ENCODE data around the gene HP.
"Not testable (repeated sequence)": the region's sequence is repeated elsewhere in the genome, so short reads cannot be mapped to it uniquely, and the experiment has no call there.

HP gene

GRCh38 chr16:72054254-72054847 is at the start of gene HP:
Gene HP (plus strand): TSS chr16:72054505. CDS start chr16:72054653, 148 bp downstream.
- DNase-seq (ENCODE audit: low read depth) = not testable (repeated sequence)

GRCh38 chr16:72008065-72008423 is 46.3 kb upstream of the HP start:
- not testable (repeated sequence) for DNase-seq (ENCODE audit: low read depth)

GRCh38 chr16:72008424-72009216 is 45.7 kb upstream of the HP start, which contains the start of gene DHODH:
Gene DHODH (plus strand): TSS chr16:72008744. CDS start chr16:72008765, 21 bp downstream.
- peak; percentile 98 for DNase-seq (ENCODE audit: low read depth)

- no peak for DNase-seq (ENCODE audit: low read depth)
Observed at GRCh38 chr16:72009779-72010178, 44.5 kb upstream of the HP start.

- no peak for DNase-seq (ENCODE audit: low read depth)
Observed at GRCh38 chr16:72012607-72013006, 41.7 kb upstream of the HP start.

- DNase-seq (ENCODE audit: low read depth) = peak; percentile 3
Observed at GRCh38 chr16:72013389-72013788, 40.9 kb upstream of the HP start.

- no peak for DNase-seq (ENCODE audit: low read depth)
Observed at GRCh38 chr16:72013888-72014581, 40.3 kb upstream of the HP start.

GRCh38 chr16:72014675-72015074 is 39.6 kb upstream of the HP start:
- DNase-seq (ENCODE audit: low read depth) = no peak

GRCh38 chr16:72015124-72015523 is 39.2 kb upstream of the HP start:
- DNase-seq (ENCODE audit: low read depth) = no peak

- DNase-seq (ENCODE audit: low read depth) = no peak
Observed at GRCh38 chr16:72018470-72018869, 35.8 kb upstream of the HP start.

- no peak for DNase-seq (ENCODE audit: low read depth)
Observed at GRCh38 chr16:72021043-72021442, 33.3 kb upstream of the HP start.

GRCh38 chr16:72022127-72022526 is 32.2 kb upstream of the HP start:
- no peak for DNase-seq (ENCODE audit: low read depth)

- no peak for DNase-seq (ENCODE audit: low read depth)
Observed at GRCh38 chr16:72023962-72024361, 30.3 kb upstream of the HP start.

GRCh38 chr16:72024862-72025382 is 29.4 kb upstream of the HP start:
- DNase-seq (ENCODE audit: low read depth) = no peak

GRCh38 chr16:72025404-72026114 is 28.7 kb upstream of the HP start:
- no peak for DNase-seq (ENCODE audit: low read depth)

GRCh38 chr16:72027669-72028378 is 26.5 kb upstream of the HP start:
- DNase-seq (ENCODE audit: low read depth) = no peak

- no peak for DNase-seq (ENCODE audit: low read depth)
Observed at GRCh38 chr16:72029567-72030271, 24.6 kb upstream of the HP start.

GRCh38 chr16:72033437-72033836 is 20.9 kb upstream of the HP start:
- no peak for DNase-seq (ENCODE audit: low read depth)

- DNase-seq (ENCODE audit: low read depth) = no peak
Observed at GRCh38 chr16:72036098-72036497, 18.2 kb upstream of the HP start.

- DNase-seq (ENCODE audit: low read depth) = no peak
Observed at GRCh38 chr16:72042157-72042660, 12.1 kb upstream of the HP start.

- no peak for DNase-seq (ENCODE audit: low read depth)
Observed at GRCh38 chr16:72043058-72043457, 11.2 kb upstream of the HP start.
